Right atrium auricular region (tissue), 2 donors: ENCODE data around the gene NEAT1. TPM values are rescaled to one million over a fixed set of nuclear protein-coding genes. Genes with fewer than 3 reads are reported as not detected.

Experiments used
- DNase-seq: peaks from one replicate; pipeline ENCODE4 v3.0.0-alpha.2; 2019; ENCODE audit warnings: low spot score
- H3K27ac ChIP-seq, 2 donors: fragments of 200-600 bp; sonication (generic); 1 replicate in 1 of 2; 2 replicates in 1 of 2; pipeline ENCODE4 v1.5.1; 2016 to 2019
- H3K27me3 ChIP-seq, 2 donors: fragments of 200-600 bp; sonication (generic); one replicate each; pipeline versions ENCODE4 v1.5.1 to v1.6.0; 2017 to 2019
- H3K36me3 ChIP-seq: fragments of 200-600 bp; sonication (generic); one replicate; pipeline ENCODE4 v1.5.1; 2016
- H3K4me1 ChIP-seq, 2 donors: fragments of 200-600 bp; sonication (generic); one replicate each; pipeline versions ENCODE4 v1.5.1 to v1.6.0; 2017 to 2019
- H3K4me3 ChIP-seq, 2 donors: fragments of 200-600 bp; sonication (generic); 1 replicate in 1 of 2; 2 replicates in 1 of 2; pipeline ENCODE4 v1.5.1; 2017 to 2019; ENCODE audit warnings: mild to moderate bottlenecking in 1 of 2, moderate library complexity in 1 of 2
- H3K9me3 ChIP-seq, 2 donors: fragments of 200-600 bp; sonication (generic); one replicate each; pipeline ENCODE4 v1.5.1; 2019
- CTCF ChIP-seq, 2 donors: fragments of 200-600 bp; sonication (generic); IDR thresholded peaks; one replicate each; pipeline ENCODE4 v1.5.1; 2019; ENCODE audit warnings: antibody characterized with exemption in 2 of 2
- total RNA-seq, 2 donors: library from RNA; depleted of rRNA; stranded (reverse); fragments of >200 nt; gene quantifications; one replicate each; pipeline ENCODE4 v1.1.0, GENCODE V29; 2016

The NEAT1 gene
- total RNA-seq, 2 donors from 2014 or later = 43.7 to 52.5 TPM

- Histone ChIP-seq H3K36me3 (no peaks in the 10 kb centered on the region), H3K27ac (peak overlapping the region; percentile 99), H3K4me1 (peaks cover 0 to 68% of the 10 kb centered on the region in 2 donors), H3K9me3 (no peaks in the 10 kb centered on the region), H3K27me3 (no peaks in the 10 kb centered on the region), H3K4me3 (peak overlapping the region; percentile 70 to 76)
- no peak for DNase-seq
- TF ChIP-seq CTCF (IDR thresholded peaks at IDR 0.05) = no peak
These were observed 54.1 kb downstream of the NEAT1 start for GRCh38 chr11:65476632-65477148.

GRCh38 chr11:65477149-65477965 lies 54.8 kb downstream of the NEAT1 start:
- DNase-seq = peak; percentile 98
- TF ChIP-seq CTCF (IDR thresholded peaks at IDR 0.05) = no peak
- Histone ChIP-seq H3K36me3 (no peaks in the 10 kb centered on the region), H3K9me3 (no peaks in the 10 kb centered on the region), H3K27me3 (no peaks in the 10 kb centered on the region), H3K4me3 (peak overlapping the region; percentile 70 to 76), H3K27ac (peak overlapping the region; percentile 99), H3K4me1 (peaks cover 0 to 70% of the 10 kb centered on the region in 2 donors)

GRCh38 chr11:65478388-65479183 lies 56.0 kb downstream of the NEAT1 start:
- peak overlapping the region; percentile 18 to 76 for H3K4me3 ChIP-seq
- no peaks in the 10 kb centered on the region for H3K27me3 ChIP-seq
- no peaks in the 10 kb centered on the region for H3K9me3 ChIP-seq
- peak overlapping the region; percentile 99 for H3K27ac ChIP-seq
- peaks cover 0 to 62% of the 10 kb centered on the region in 2 donors for H3K4me1 ChIP-seq
- TF ChIP-seq CTCF (IDR thresholded peaks at IDR 0.05) = no peak
- H3K36me3 ChIP-seq = no peaks in the 10 kb centered on the region
- no peak for DNase-seq

- Histone ChIP-seq H3K27me3 (no peaks in the 10 kb centered on the region), H3K36me3 (no peaks in the 10 kb centered on the region), H3K4me3 (peak overlapping the region; percentile 18 to 76), H3K9me3 (no peaks in the 10 kb centered on the region), H3K27ac (peak overlapping the region; percentile 99), H3K4me1 (peaks cover 0 to 62% of the 10 kb centered on the region in 2 donors)
- DNase-seq = no peak
- TF ChIP-seq CTCF (IDR thresholded peaks at IDR 0.05) = peak; percentile 20 to 63
These were observed 56.9 kb downstream of the NEAT1 start for GRCh38 chr11:65479184-65480145.

GRCh38 chr11:65482306-65482850 lies 59.8 kb downstream of the NEAT1 start:
- peaks cover 0 to 75% of the 10 kb centered on the region in 2 donors for H3K4me1 ChIP-seq
- no peak overlapping the region for H3K4me3 ChIP-seq
- H3K27me3 ChIP-seq = no peaks in the 10 kb centered on the region
- H3K9me3 ChIP-seq = no peaks in the 10 kb centered on the region
- peak overlapping the region in 1 of 2 donors; percentile 99 for H3K27ac ChIP-seq
- no peak for DNase-seq
- no peak for TF ChIP-seq CTCF (IDR thresholded peaks at IDR 0.05)
- H3K36me3 ChIP-seq = no peaks in the 10 kb centered on the region
